ENCODE results near the gene CFAP57. TPM values are rescaled to one million over a fixed set of nuclear protein-coding genes. Genes with fewer than 3 reads are reported as not detected.

CFAP57 gene
- total RNA-seq (0.10 and 2.2 TPM in 2 replicates), polyA plus RNA-seq (0.46 and 0.75 TPM in 2 replicates)

GRCh38 chr1:43171876-43172526, at the start of gene CFAP57, which contains the start of gene EBNA1BP2:
Gene CFAP57 (plus strand): TSS chr1:43172330. CDS start chr1:43172754, 424 bp downstream.
Gene EBNA1BP2 (minus strand): TSS chr1:43172290. CDS start chr1:43172118, 172 bp downstream.
- H3K27ac ChIP-seq: peak within 1 kb of the TSS; percentile 22
- no peaks in the 10 kb centered on the region for H3K9me3 ChIP-seq (ENCODE audit: low read depth)
- TF ChIP-seq CTCF (IDR thresholded peaks at IDR 0.05; ENCODE audit: poor library complexity) (no peak), EZH2 (IDR thresholded peaks at IDR 0.05; ENCODE audit: borderline replicate concordance) (no peak), EZH2phosphoT487 (IDR thresholded peaks at IDR 0.05; ENCODE audit: low read depth, severe bottlenecking, unreplicated experiment) (no peak)
- peak; percentile 94 for DNase-seq (ENCODE audit: low spot score)
- H2AFZ ChIP-seq: peak within 1 kb of the TSS; percentile 61
- WGBS (ENCODE audit: low lambda C conversion rate, missing lambda C conversion rate): 1% methylated on average over 45 of the region's 45 CpGs
- peak within 1 kb of the TSS; percentile 47 for H3K4me3 ChIP-seq
- H3K27me3 ChIP-seq: peaks cover 16% of the 10 kb centered on the region
- H4K20me1 ChIP-seq (ENCODE audit: insufficient read depth, poor library complexity, severe bottlenecking): no peaks in the 10 kb centered on the region
- peak within 1 kb of the TSS; percentile 90 for H3K4me2 ChIP-seq
- H3K9me2 ChIP-seq (replicated peaks; ENCODE audit: insufficient read depth): no peaks in the 10 kb centered on the region
- no peaks in the 10 kb centered on the region for H3K36me3 ChIP-seq (replicated peaks; ENCODE audit: insufficient read depth, low read depth)
- peaks cover 23% of the 10 kb centered on the region for H3K79me2 ChIP-seq
- peaks cover 9% of the 10 kb centered on the region for H3K4me1 ChIP-seq (ENCODE audit: insufficient read depth)

- WGBS (ENCODE audit: low lambda C conversion rate, missing lambda C conversion rate): 77% methylated on average over 1 of the region's 1 CpG
- no peaks in the 10 kb centered on the region for H3K36me3 ChIP-seq (replicated peaks; ENCODE audit: insufficient read depth, low read depth)
- no peak overlapping the region for H3K4me3 ChIP-seq
- no peaks in the 10 kb centered on the region for H3K9me3 ChIP-seq (ENCODE audit: low read depth)
- no peak overlapping the region for H3K27ac ChIP-seq
- no peak overlapping the region for H2AFZ ChIP-seq
- H4K20me1 ChIP-seq (ENCODE audit: insufficient read depth, poor library complexity, severe bottlenecking): no peaks in the 10 kb centered on the region
- TF ChIP-seq EZH2 (IDR thresholded peaks at IDR 0.05; ENCODE audit: borderline replicate concordance) (no peak), EZH2phosphoT487 (IDR thresholded peaks at IDR 0.05; ENCODE audit: low read depth, severe bottlenecking, unreplicated experiment) (no peak), CTCF (IDR thresholded peaks at IDR 0.05; ENCODE audit: poor library complexity) (no peak)
- H3K4me1 ChIP-seq (ENCODE audit: insufficient read depth): no peaks in the 10 kb centered on the region
- no peaks in the 10 kb centered on the region for H3K27me3 ChIP-seq
- no peak for DNase-seq (ENCODE audit: low spot score)
- H3K9me2 ChIP-seq (replicated peaks; ENCODE audit: insufficient read depth): no peaks in the 10 kb centered on the region
- H3K4me2 ChIP-seq: no peak overlapping the region
- H3K79me2 ChIP-seq: peaks cover 6% of the 10 kb centered on the region
Observed at GRCh38 chr1:43123031-43123430, 49.1 kb upstream of the CFAP57 start.

GRCh38 chr1:43128816-43129215, 43.3 kb upstream of the CFAP57 start:
- H3K27ac ChIP-seq: no peak overlapping the region
- H3K9me3 ChIP-seq (ENCODE audit: low read depth): no peaks in the 10 kb centered on the region
- H3K4me1 ChIP-seq (ENCODE audit: insufficient read depth): no peaks in the 10 kb centered on the region
- H3K27me3 ChIP-seq: no peaks in the 10 kb centered on the region
- H3K9me2 ChIP-seq (replicated peaks; ENCODE audit: insufficient read depth): no peaks in the 10 kb centered on the region
- H3K36me3 ChIP-seq (replicated peaks; ENCODE audit: insufficient read depth, low read depth): no peaks in the 10 kb centered on the region
- no peak overlapping the region for H3K4me3 ChIP-seq
- H3K79me2 ChIP-seq: no peaks in the 10 kb centered on the region
- DNase-seq (ENCODE audit: low spot score): no peak
- H3K4me2 ChIP-seq: no peak overlapping the region
- no peak for TF ChIP-seq EZH2phosphoT487 (IDR thresholded peaks at IDR 0.05; ENCODE audit: low read depth, severe bottlenecking, unreplicated experiment)
- no peak for TF ChIP-seq CTCF (IDR thresholded peaks at IDR 0.05; ENCODE audit: poor library complexity)
- no peak for TF ChIP-seq EZH2 (IDR thresholded peaks at IDR 0.05; ENCODE audit: borderline replicate concordance)
- 96% methylated on average over 3 of the region's 3 CpGs for WGBS (ENCODE audit: low lambda C conversion rate, missing lambda C conversion rate)
- H4K20me1 ChIP-seq (ENCODE audit: insufficient read depth, poor library complexity, severe bottlenecking): no peaks in the 10 kb centered on the region
- H2AFZ ChIP-seq: no peak overlapping the region
